Natural killer cell (primary cell): ENCODE data around the gene HOXD1. TPM values are rescaled to one million over a fixed set of nuclear protein-coding genes. Genes with fewer than 3 reads are reported as not detected.

Experiments used
- ATAC-seq, 3 donors: fragments of 150-1000 bp in 2 of 3; fragments of 200-7000 bp in 1 of 3; cut with Tn5 transposase; 1 replicate in 1 of 3; 2 replicates in 2 of 3; pipeline ENCODE4 v1.10.0; 2021; ENCODE audit warnings: mild to moderate bottlenecking in 2 of 3, moderate library complexity in 2 of 3
- DNase-seq, 2 donors: peaks; one replicate each; pipeline versions ENCODE4 v3.0.0 to v3.0.0-alpha.2; 2013 to 2021; ENCODE audit warnings: mixed read lengths in 1 of 2
- H3K27ac ChIP-seq: one replicate; pipeline ENCODE4 v1.5.1; 2013; ENCODE audit warnings: mild to moderate bottlenecking, low read length
- H3K27me3 ChIP-seq: one replicate; pipeline ENCODE4 v1.6.1; 2013; ENCODE audit warnings: low read length; ENCODE audit not compliant: control insufficient read depth, insufficient read depth
- H3K36me3 ChIP-seq: one replicate; pipeline ENCODE4 v1.6.1; 2013; ENCODE audit warnings: low read length; ENCODE audit not compliant: control insufficient read depth, insufficient read depth
- H3K4me1 ChIP-seq: one replicate; pipeline ENCODE4 v1.6.1; 2013; ENCODE audit warnings: low read length; ENCODE audit not compliant: control insufficient read depth, insufficient read depth
- H3K4me3 ChIP-seq: one replicate; pipeline ENCODE4 v1.5.1; 2013; ENCODE audit warnings: low read length
- H3K9me3 ChIP-seq: one replicate; pipeline ENCODE4 v1.6.1; 2013; ENCODE audit warnings: low read length; ENCODE audit not compliant: control insufficient read depth, insufficient read depth
- H3K27ac Mint-ChIP-seq, 2 donors: one replicate each; pipeline ENCODE4 v1.8.0; 2022; ENCODE audit warnings: mild to moderate bottlenecking in 2 of 2, mixed read lengths in 2 of 2, moderate library complexity in 1 of 2
- H3K27me3 Mint-ChIP-seq, 2 donors: one replicate each; pipeline ENCODE4 v1.8.0; 2022; ENCODE audit warnings: low read depth in 2 of 2, mixed read lengths in 2 of 2
- H3K36me3 Mint-ChIP-seq: one replicate; pipeline ENCODE4 v1.8.0; 2022; ENCODE audit warnings: mixed read lengths
- H3K4me1 Mint-ChIP-seq, 2 donors: one replicate each; pipeline ENCODE4 v1.8.0; 2022; ENCODE audit warnings: mixed read lengths in 2 of 2
- H3K4me3 Mint-ChIP-seq: one replicate; pipeline ENCODE4 v1.8.0; 2022; ENCODE audit warnings: mild to moderate bottlenecking, moderate library complexity, mixed read lengths
- H3K9me3 Mint-ChIP-seq, 2 donors: one replicate each; pipeline ENCODE4 v1.8.0; 2022; ENCODE audit warnings: mixed read lengths in 2 of 2
- WGBS: methylation state at CpG from one replicate; pipeline ENCODE4 v1.1.7; 2013; ENCODE audit warnings: missing lambda C conversion rate; ENCODE audit not compliant: insufficient coverage; 5-methylcytosine and 5-hydroxymethylcytosine counted together
- intact Hi-C: fragments of 100-400 bp; cut with micrococcal nuclease; formaldehyde crosslinking; loops from one replicate; pipeline ENCODE4 v1.14.2; 2022
- total RNA-seq, 4 donors: library from RNA; stranded (reverse); fragments of 120-200 nt in 1 of 4; gene quantifications; one replicate each; pipeline versions ENCODE4 v1.2.3 to v1.2.4, GENCODE V29; 2013 to 2022
- TF ChIP-seq, protein P1 (sequence below): fragments of 200-600 bp; IDR thresholded peaks from one replicate; pipeline ENCODE4 v1.8.0; 2022; ENCODE audit warnings: antibody characterized with exemption

The HOXD1 gene
- total RNA-seq, 3 donors from 2014 or later (not counting 1 experiment from before 2014, with no cell fraction given): 0.12 TPM; not detected in 2

DNA sequence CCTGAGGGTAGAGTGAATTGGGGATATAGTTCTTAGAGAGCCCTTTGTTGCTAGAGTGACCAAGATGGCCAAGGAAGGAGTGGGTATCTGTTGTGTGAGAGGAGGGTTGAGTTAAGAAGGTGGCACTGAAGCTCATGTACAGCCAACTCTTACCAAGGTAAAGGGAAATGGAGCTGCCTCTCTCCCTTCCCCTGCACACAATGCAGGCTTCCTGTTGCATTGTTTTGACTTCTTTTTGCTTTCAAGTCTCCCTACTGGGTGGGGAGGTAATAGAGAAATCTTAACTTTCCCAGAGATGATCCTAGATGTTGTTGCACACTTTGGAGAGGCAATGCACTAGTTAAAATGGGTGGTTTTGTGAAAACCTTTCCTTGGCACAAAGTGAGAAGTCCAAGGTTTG, 23.8 kb downstream of the HOXD1 start:
- Histone ChIP-seq H3K9me3 (no peaks in the 10 kb centered on the region), H3K27me3 (peaks cover 2% of the 10 kb centered on the region), H3K4me1 (no peaks in the 10 kb centered on the region), H3K27ac (no peak overlapping the region), H3K4me3 (no peak overlapping the region), H3K36me3 (no peaks in the 10 kb centered on the region)
- Mint-ChIP-seq H3K27me3 (peaks cover 13 to 34% of the 10 kb centered on the region in 2 donors), H3K27ac (no peak overlapping the region), H3K9me3 (no peaks in the 10 kb centered on the region), H3K4me3 (no peak overlapping the region), H3K36me3 (no peaks in the 10 kb centered on the region), H3K4me1 (no peaks in the 10 kb centered on the region)
- TF ChIP-seq, protein P1, sequence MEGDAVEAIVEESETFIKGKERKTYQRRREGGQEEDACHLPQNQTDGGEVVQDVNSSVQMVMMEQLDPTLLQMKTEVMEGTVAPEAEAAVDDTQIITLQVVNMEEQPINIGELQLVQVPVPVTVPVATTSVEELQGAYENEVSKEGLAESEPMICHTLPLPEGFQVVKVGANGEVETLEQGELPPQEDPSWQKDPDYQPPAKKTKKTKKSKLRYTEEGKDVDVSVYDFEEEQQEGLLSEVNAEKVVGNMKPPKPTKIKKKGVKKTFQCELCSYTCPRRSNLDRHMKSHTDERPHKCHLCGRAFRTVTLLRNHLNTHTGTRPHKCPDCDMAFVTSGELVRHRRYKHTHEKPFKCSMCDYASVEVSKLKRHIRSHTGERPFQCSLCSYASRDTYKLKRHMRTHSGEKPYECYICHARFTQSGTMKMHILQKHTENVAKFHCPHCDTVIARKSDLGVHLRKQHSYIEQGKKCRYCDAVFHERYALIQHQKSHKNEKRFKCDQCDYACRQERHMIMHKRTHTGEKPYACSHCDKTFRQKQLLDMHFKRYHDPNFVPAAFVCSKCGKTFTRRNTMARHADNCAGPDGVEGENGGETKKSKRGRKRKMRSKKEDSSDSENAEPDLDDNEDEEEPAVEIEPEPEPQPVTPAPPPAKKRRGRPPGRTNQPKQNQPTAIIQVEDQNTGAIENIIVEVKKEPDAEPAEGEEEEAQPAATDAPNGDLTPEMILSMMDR: no peak
- DNase-seq (no peak), ATAC-seq (no peak)
- intact Hi-C loops: no loop called here

DNA sequence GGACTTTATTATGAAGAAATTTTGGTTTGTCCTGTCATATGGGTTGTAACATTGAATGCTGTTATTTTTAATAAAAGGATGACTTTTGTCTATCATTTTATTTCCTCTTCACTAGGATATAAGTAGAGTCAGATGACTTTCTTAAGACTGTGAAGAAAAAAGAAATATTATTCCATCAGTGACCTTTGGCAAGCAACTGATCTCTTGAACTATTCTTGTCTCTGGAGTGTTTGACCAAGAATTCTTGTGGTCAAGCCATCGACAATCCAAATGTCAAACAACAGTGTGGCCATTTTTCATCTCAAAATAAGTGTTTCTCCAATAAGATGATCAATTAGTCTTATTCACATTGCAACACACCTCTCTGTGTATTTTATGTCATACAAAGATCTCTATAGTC, 24.9 kb downstream of the HOXD1 start:
- no peaks in the 10 kb centered on the region for H3K4me1 ChIP-seq
- Mint-ChIP-seq H3K4me1 (no peaks in the 10 kb centered on the region), H3K27ac (no peak overlapping the region), H3K9me3 (no peaks in the 10 kb centered on the region), H3K27me3 (peaks cover 13 to 34% of the 10 kb centered on the region in 2 donors), H3K36me3 (no peaks in the 10 kb centered on the region), H3K4me3 (no peak overlapping the region)
- H3K27ac ChIP-seq: no peak overlapping the region
- peaks cover 2% of the 10 kb centered on the region for H3K27me3 ChIP-seq
- DNase-seq (no peak), ATAC-seq (no peak)
- no peak overlapping the region for H3K4me3 ChIP-seq
- intact Hi-C loops: no loop called here
- WGBS: 88% methylated on average over 1 of the region's 1 CpG
- no peaks in the 10 kb centered on the region for H3K36me3 ChIP-seq
- TF ChIP-seq, protein P1: no peak
- no peaks in the 10 kb centered on the region for H3K9me3 ChIP-seq

DNA sequence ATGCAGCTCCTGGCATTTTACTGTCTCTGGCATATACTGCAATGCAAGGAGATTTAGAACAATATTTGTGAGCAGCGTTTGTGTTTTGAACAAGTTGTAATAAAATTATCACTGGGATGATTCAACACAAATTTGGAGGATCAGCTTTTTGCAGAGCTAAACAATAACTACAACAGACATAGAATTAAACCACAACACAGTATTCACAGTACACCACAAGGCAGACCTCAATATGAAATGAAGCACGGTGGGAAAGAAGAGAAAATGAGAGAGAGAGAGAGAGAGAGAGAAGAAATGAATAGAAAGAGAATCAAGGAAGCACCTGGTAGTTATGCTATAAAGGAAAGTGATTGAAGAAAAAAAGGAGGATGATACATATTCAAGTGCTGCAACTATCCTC, 39.4 kb downstream of the HOXD1 start:
- Histone ChIP-seq H3K4me3 (no peak overlapping the region), H3K27ac (no peak overlapping the region), H3K4me1 (no peaks in the 10 kb centered on the region), H3K9me3 (no peaks in the 10 kb centered on the region), H3K27me3 (peaks cover 2% of the 10 kb centered on the region), H3K36me3 (no peaks in the 10 kb centered on the region)
- intact Hi-C loops: no loop called here
- Mint-ChIP-seq H3K4me1 (no peaks in the 10 kb centered on the region), H3K36me3 (no peaks in the 10 kb centered on the region), H3K27ac (no peak overlapping the region), H3K4me3 (no peak overlapping the region), H3K9me3 (peaks cover 0 to 2% of the 10 kb centered on the region in 2 donors), H3K27me3 (peaks cover 18 to 21% of the 10 kb centered on the region in 2 donors)
- ATAC-seq (no peak), DNase-seq (no peak)
- 100% methylated on average over 1 of the region's 2 CpGs for WGBS
- TF ChIP-seq, protein P1: no peak

DNA sequence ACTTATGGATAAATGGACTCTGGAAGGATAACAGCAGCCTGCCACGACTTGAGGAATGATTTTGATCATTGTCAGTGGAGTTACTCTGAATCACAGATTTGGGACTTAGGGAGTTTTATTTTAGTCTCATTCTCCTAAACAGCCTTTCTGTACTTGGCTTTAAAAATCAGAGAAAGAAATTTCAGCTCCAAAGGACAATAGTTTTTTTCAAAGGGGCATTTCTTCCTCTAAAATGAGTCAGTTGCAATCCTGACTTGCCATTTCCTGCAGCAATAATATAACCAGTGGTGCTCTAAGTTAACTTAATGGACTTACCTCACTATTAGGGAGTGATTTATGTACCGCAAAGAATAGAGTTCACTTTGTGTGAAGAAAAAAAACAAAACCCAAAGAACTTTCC, 45.7 kb downstream of the HOXD1 start:
- Mint-ChIP-seq H3K4me1 (no peaks in the 10 kb centered on the region), H3K27me3 (peaks cover 26 to 45% of the 10 kb centered on the region in 2 donors), H3K4me3 (no peak overlapping the region), H3K27ac (no peak overlapping the region), H3K36me3 (no peaks in the 10 kb centered on the region), H3K9me3 (no peaks in the 10 kb centered on the region)
- no peaks in the 10 kb centered on the region for H3K27me3 ChIP-seq
- no peak overlapping the region for H3K4me3 ChIP-seq
- H3K27ac ChIP-seq: no peak overlapping the region
- H3K9me3 ChIP-seq: no peaks in the 10 kb centered on the region
- 36% methylated on average over 1 of the region's 2 CpGs for WGBS
- DNase-seq: no peak
- H3K36me3 ChIP-seq: no peaks in the 10 kb centered on the region
- TF ChIP-seq, protein P1: no peak
- H3K4me1 ChIP-seq: no peaks in the 10 kb centered on the region
- ATAC-seq: no peak
- intact Hi-C loops: no loop called here
